ENCODE results near the gene ZC2HC1B. TPM values are rescaled to one million over a fixed set of nuclear protein-coding genes. Genes with fewer than 3 reads are reported as not detected.

ZC2HC1B gene
- total RNA-seq, 3 donors from 2014 or later (not counting 1 experiment from before 2014, with no cell fraction given): not detected

DNA sequence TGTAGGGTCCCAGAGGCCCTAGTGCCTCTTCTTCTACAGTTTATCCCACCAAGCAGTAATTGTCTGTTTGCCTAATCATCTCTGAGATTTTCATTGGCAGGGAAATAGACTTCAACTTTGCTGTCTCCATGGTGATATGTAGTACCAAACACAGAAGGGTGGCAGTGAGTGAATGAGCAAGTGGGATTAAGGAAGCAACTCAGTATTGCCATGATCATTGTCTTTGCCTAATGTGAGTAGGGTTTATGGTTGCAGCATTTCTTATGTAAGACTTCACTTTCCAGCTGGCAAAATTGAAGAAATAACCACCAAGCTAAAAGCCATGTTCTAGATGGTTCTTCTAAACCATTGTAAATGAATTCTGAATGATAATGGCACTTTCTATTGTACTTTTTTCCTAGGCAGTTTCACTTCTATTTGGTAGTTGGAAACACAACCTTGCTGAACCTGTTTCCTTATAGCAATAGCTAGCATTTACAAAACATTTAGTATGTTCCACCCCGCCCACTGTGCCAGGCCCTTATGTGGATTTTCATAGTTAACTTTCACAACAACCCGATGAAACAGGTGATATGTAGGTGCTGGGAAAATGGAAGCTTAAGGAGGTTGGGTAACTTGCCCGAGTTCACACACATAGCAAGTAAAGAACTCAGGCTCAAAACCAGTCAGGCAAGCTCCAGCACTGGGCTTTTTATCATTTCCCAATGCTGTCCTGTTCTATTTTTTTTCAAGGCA lies 32.0 kb downstream of the ZC2HC1B start:
- 95% methylated on average over 3 of the region's 3 CpGs for WGBS (ENCODE audit: insufficient coverage)
- Histone ChIP-seq H3K36me3 (ENCODE audit: control insufficient read depth, insufficient read depth, low read length) (no peaks in the 10 kb centered on the region), H3K9me3 (ENCODE audit: control insufficient read depth, insufficient read depth, low read length) (no peaks in the 10 kb centered on the region), H3K27ac (ENCODE audit: low read length) (no peak overlapping the region), H3K4me3 (ENCODE audit: low read length) (no peak overlapping the region), H3K27me3 (ENCODE audit: control insufficient read depth, insufficient read depth, low read length) (no peaks in the 10 kb centered on the region), H3K4me1 (ENCODE audit: control insufficient read depth, insufficient read depth, low read length) (no peaks in the 10 kb centered on the region)
- no peaks in the 10 kb centered on the region for H3K4me1 Mint-ChIP-seq
- intact Hi-C loops (cut with micrococcal nuclease): no loop called here
- no peaks in the 10 kb centered on the region for H3K36me3 Mint-ChIP-seq
- TF ChIP-seq, protein P1, sequence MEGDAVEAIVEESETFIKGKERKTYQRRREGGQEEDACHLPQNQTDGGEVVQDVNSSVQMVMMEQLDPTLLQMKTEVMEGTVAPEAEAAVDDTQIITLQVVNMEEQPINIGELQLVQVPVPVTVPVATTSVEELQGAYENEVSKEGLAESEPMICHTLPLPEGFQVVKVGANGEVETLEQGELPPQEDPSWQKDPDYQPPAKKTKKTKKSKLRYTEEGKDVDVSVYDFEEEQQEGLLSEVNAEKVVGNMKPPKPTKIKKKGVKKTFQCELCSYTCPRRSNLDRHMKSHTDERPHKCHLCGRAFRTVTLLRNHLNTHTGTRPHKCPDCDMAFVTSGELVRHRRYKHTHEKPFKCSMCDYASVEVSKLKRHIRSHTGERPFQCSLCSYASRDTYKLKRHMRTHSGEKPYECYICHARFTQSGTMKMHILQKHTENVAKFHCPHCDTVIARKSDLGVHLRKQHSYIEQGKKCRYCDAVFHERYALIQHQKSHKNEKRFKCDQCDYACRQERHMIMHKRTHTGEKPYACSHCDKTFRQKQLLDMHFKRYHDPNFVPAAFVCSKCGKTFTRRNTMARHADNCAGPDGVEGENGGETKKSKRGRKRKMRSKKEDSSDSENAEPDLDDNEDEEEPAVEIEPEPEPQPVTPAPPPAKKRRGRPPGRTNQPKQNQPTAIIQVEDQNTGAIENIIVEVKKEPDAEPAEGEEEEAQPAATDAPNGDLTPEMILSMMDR (IDR thresholded peaks at IDR 0.05): no peak
- no peaks in the 10 kb centered on the region for H3K27me3 Mint-ChIP-seq (ENCODE audit: low read depth in 2 of 2)
- no peak overlapping the region for H3K4me3 Mint-ChIP-seq
- no peak overlapping the region for H3K27ac Mint-ChIP-seq
- H3K9me3 Mint-ChIP-seq: no peaks in the 10 kb centered on the region
- ATAC-seq (no peak), DNase-seq (no peak)

GRCh38 chr6:143900358-143900757 lies 36.1 kb downstream of the ZC2HC1B start:
- Mint-ChIP-seq H3K27me3 (ENCODE audit: low read depth in 2 of 2) (no peaks in the 10 kb centered on the region), H3K27ac (no peak overlapping the region), H3K36me3 (no peaks in the 10 kb centered on the region), H3K4me3 (no peak overlapping the region), H3K4me1 (no peaks in the 10 kb centered on the region), H3K9me3 (no peaks in the 10 kb centered on the region)
- no peak for DNase-seq
- no peak overlapping the region for H3K4me3 ChIP-seq (ENCODE audit: low read length)
- 91% methylated on average over 2 of the region's 2 CpGs for WGBS (ENCODE audit: insufficient coverage)
- H3K4me1 ChIP-seq (ENCODE audit: control insufficient read depth, insufficient read depth, low read length): no peaks in the 10 kb centered on the region
- no peak for ATAC-seq
- intact Hi-C loops (cut with micrococcal nuclease): no loop called here
- no peaks in the 10 kb centered on the region for H3K9me3 ChIP-seq (ENCODE audit: control insufficient read depth, insufficient read depth, low read length)
- TF ChIP-seq, protein P1 (IDR thresholded peaks at IDR 0.05): no peak
- no peak overlapping the region for H3K27ac ChIP-seq (ENCODE audit: low read length)
- no peaks in the 10 kb centered on the region for H3K36me3 ChIP-seq (ENCODE audit: control insufficient read depth, insufficient read depth, low read length)
- H3K27me3 ChIP-seq (ENCODE audit: control insufficient read depth, insufficient read depth, low read length): no peaks in the 10 kb centered on the region

GRCh38 chr6:143901885-143902750 lies 37.8 kb downstream of the ZC2HC1B start:
- DNase-seq: no peak
- ATAC-seq: no peak
- no peaks in the 10 kb centered on the region for H3K4me1 Mint-ChIP-seq
- Histone ChIP-seq H3K4me3 (ENCODE audit: low read length) (no peak overlapping the region), H3K36me3 (ENCODE audit: control insufficient read depth, insufficient read depth, low read length) (no peaks in the 10 kb centered on the region), H3K4me1 (ENCODE audit: control insufficient read depth, insufficient read depth, low read length) (no peaks in the 10 kb centered on the region), H3K9me3 (ENCODE audit: control insufficient read depth, insufficient read depth, low read length) (no peaks in the 10 kb centered on the region), H3K27ac (ENCODE audit: low read length) (no peak overlapping the region), H3K27me3 (ENCODE audit: control insufficient read depth, insufficient read depth, low read length) (no peaks in the 10 kb centered on the region)
- H3K36me3 Mint-ChIP-seq: no peaks in the 10 kb centered on the region
- TF ChIP-seq, protein P1 (IDR thresholded peaks at IDR 0.05): no peak
- no peaks in the 10 kb centered on the region for H3K27me3 Mint-ChIP-seq (ENCODE audit: low read depth in 2 of 2)
- H3K27ac Mint-ChIP-seq: no peak overlapping the region
- H3K9me3 Mint-ChIP-seq: no peaks in the 10 kb centered on the region
- intact Hi-C loops (cut with micrococcal nuclease): no loop called here
- H3K4me3 Mint-ChIP-seq: no peak overlapping the region
- WGBS (ENCODE audit: insufficient coverage): 56% methylated on average over 5 of the region's 6 CpGs

Measured in natural killer cell (primary cell).